Breast epithelium (tissue), 4 donors: ENCODE results near the gene ACAP2. TPM values are rescaled to one million over a fixed set of nuclear protein-coding genes. Genes with fewer than 3 reads are reported as not detected.
"Not testable (repeated sequence)": the region's sequence is repeated elsewhere in the genome, so short reads cannot be mapped to it uniquely, and the experiment has no call there.

Experiments used
- DNase-seq, 2 donors: peaks; one replicate each; pipeline ENCODE4 v3.0.0-alpha.2; 2019; ENCODE audit warnings: low spot score in 2 of 2
- H3K27ac ChIP-seq, 2 donors: fragments of 200-600 bp; sonication (generic) in 1 of 2; one replicate each; pipeline ENCODE4 v1.5.1; 2016 to 2019; ENCODE audit warnings: mild to moderate bottlenecking in 1 of 2
- H3K27me3 ChIP-seq, 2 donors: fragments of 200-600 bp; sonication (generic) in 1 of 2; one replicate each; pipeline versions ENCODE4 v1.5.1 to v1.6.0; 2017 to 2019; ENCODE audit warnings: control low read depth in 1 of 2, mild to moderate bottlenecking in 1 of 2
- H3K36me3 ChIP-seq: fragments of 200-600 bp; one replicate; pipeline ENCODE4 v1.5.1; 2019
- H3K4me1 ChIP-seq, 2 donors: fragments of 200-600 bp; sonication (generic); one replicate each; pipeline ENCODE4 v1.5.1; 2016 to 2019; ENCODE audit warnings: control low read depth in 1 of 2
- H3K4me3 ChIP-seq, 3 donors: fragments of 200-600 bp; sonication (generic); 1 replicate in 2 of 3; 2 replicates in 1 of 3; pipeline ENCODE4 v1.5.1; 2016 to 2019; ENCODE audit warnings: mild to moderate bottlenecking in 3 of 3, moderate library complexity in 2 of 3
- H3K9me3 ChIP-seq, 2 donors: fragments of 200-600 bp; sonication (generic) in 1 of 2; one replicate each; pipeline ENCODE4 v1.5.1; 2016 to 2019; ENCODE audit warnings: control low read depth in 1 of 2
- CTCF ChIP-seq, 3 donors: fragments of 450-650 bp; IDR thresholded peaks; one replicate each; pipeline ENCODE4 v1.5.1; 2016 to 2017; ENCODE audit warnings: antibody characterized with exemption in 3 of 3, mild to moderate bottlenecking in 3 of 3, moderate library complexity in 3 of 3
- POLR2A ChIP-seq: fragments of 450-650 bp; IDR thresholded peaks from one replicate; pipeline ENCODE4 v1.6.1; 2016; ENCODE audit warnings: antibody characterized with exemption, mild to moderate bottlenecking, moderate library complexity
- POLR2AphosphoS5 ChIP-seq, 3 donors: sonication (generic); formaldehyde crosslinking; IDR thresholded peaks; one replicate each; pipeline ENCODE4 v1.6.1; 2017; ENCODE audit warnings: antibody characterized with exemption in 3 of 3
- intact Hi-C: fragments of 100-400 bp; cut with DNase I; formaldehyde crosslinking; loops from one replicate; pipeline ENCODE4 v1.15.1; 2023; ENCODE audit warnings: low total_unique reads
- total RNA-seq, 3 donors: library from RNA; depleted of rRNA; stranded (reverse); fragments of >200 nt; gene quantifications; one replicate each; pipeline ENCODE4 v1.1.0, GENCODE V29; 2016

ACAP2 gene
- total RNA-seq, result 10 to 100 TPM; 60.0 to 87.1 (median 63.0) TPM

GRCh38 chr3:195442573-195443390 lies at the start of gene ACAP2:
ACAP2 (minus strand) TSS chr3:195443020; CDS start chr3:195442847, 173 bp downstream.
- Histone ChIP-seq H3K36me3 (no peaks in the 10 kb centered on the region), H3K4me3 (peak within 1 kb of the TSS; percentile 76 to 93 (median 82)), H3K27ac (peak within 1 kb of the TSS; percentile 88 to 97), H3K27me3 (no peaks in the 10 kb centered on the region), H3K9me3 (no peaks in the 10 kb centered on the region), H3K4me1 (no peaks in the 10 kb centered on the region)
- peak; percentile 77 for TF ChIP-seq POLR2A
- TF ChIP-seq CTCF (IDR thresholded peaks at IDR 0.05), result no peak
- TF ChIP-seq POLR2AphosphoS5 (IDR thresholded peaks at IDR 0.05), result peak; percentile 74 to 92 (median 90)
- intact Hi-C loops, result no loop called here
- DNase-seq, result peak; percentile 100

- TF ChIP-seq POLR2A, result no peak
- TF ChIP-seq POLR2AphosphoS5 (IDR thresholded peaks at IDR 0.05), result no peak
- TF ChIP-seq CTCF (IDR thresholded peaks at IDR 0.05), result no peak
- no peaks in the 10 kb centered on the region for H3K4me1 ChIP-seq
- H3K9me3 ChIP-seq, result no peaks in the 10 kb centered on the region
- H3K27me3 ChIP-seq, result no peaks in the 10 kb centered on the region
- H3K27ac ChIP-seq, result no peak overlapping the region
- no peak for DNase-seq
- intact Hi-C loops, result no loop called here
- H3K4me3 ChIP-seq, result no peak overlapping the region
- H3K36me3 ChIP-seq, result no peaks in the 10 kb centered on the region
These were observed 32.8 kb upstream of the ACAP2 start for GRCh38 chr3:195475614-195476013.

GRCh38 chr3:195475116-195475515 lies 32.3 kb upstream of the ACAP2 start:
- H3K4me3 ChIP-seq, intact Hi-C loops: not testable (repeated sequence)

GRCh38 chr3:195468841-195469240 lies 26.0 kb upstream of the ACAP2 start:
- no peak overlapping the region for H3K4me3 ChIP-seq
- intact Hi-C loops, result no loop called here
- DNase-seq, result no peak
- TF ChIP-seq POLR2AphosphoS5 (IDR thresholded peaks at IDR 0.05), result no peak
- TF ChIP-seq CTCF (IDR thresholded peaks at IDR 0.05), result no peak
- TF ChIP-seq POLR2A, result no peak
- H3K36me3 ChIP-seq, result no peaks in the 10 kb centered on the region
- no peaks in the 10 kb centered on the region for H3K27me3 ChIP-seq
- H3K4me1 ChIP-seq, result no peaks in the 10 kb centered on the region
- H3K27ac ChIP-seq, result no peak overlapping the region
- H3K9me3 ChIP-seq, result no peaks in the 10 kb centered on the region

More at GRCh38 chr3:195475116-195475515, 32.3 kb upstream of the ACAP2 start:
- not testable (repeated sequence) for H3K27me3 ChIP-seq, H3K27ac ChIP-seq, H3K9me3 ChIP-seq, H3K4me1 ChIP-seq, DNase-seq, H3K36me3 ChIP-seq

- intact Hi-C loops, result no loop called here
- Histone ChIP-seq H3K4me3 (no peak overlapping the region), H3K9me3 (no peaks in the 10 kb centered on the region), H3K27me3 (no peaks in the 10 kb centered on the region), H3K36me3 (no peaks in the 10 kb centered on the region), H3K4me1 (no peaks in the 10 kb centered on the region), H3K27ac (no peak overlapping the region)
- TF ChIP-seq POLR2A (no peak), CTCF (IDR thresholded peaks at IDR 0.05) (no peak), POLR2AphosphoS5 (IDR thresholded peaks at IDR 0.05) (no peak)
- no peak for DNase-seq
These were observed 25.6 kb upstream of the ACAP2 start for GRCh38 chr3:195468391-195468776.
